Fibroblast of gingiva (primary cell): ENCODE results near the gene MGMT.

Experiments used
- DNase-seq: peaks from one replicate; pipeline ENCODE4 v3.0.0-alpha.2; 2011; ENCODE audit warnings: low read depth

MGMT gene

GRCh38 chr10:129709627-129710509, 242.8 kb downstream of the MGMT start:
- DNase-seq = no peak

- no peak for DNase-seq
These were observed 243.4 kb downstream of the MGMT start for GRCh38 chr10:129710510-129710847.

GRCh38 chr10:129711291-129711690, 244.2 kb downstream of the MGMT start:
- DNase-seq = no peak

GRCh38 chr10:129712000-129712399, 245.0 kb downstream of the MGMT start:
- DNase-seq = no peak

GRCh38 chr10:129713659-129714265, 246.7 kb downstream of the MGMT start:
- no peak for DNase-seq

GRCh38 chr10:129715805-129716204, 248.8 kb downstream of the MGMT start:
- no peak for DNase-seq

- no peak for DNase-seq
These were observed 249.2 kb downstream of the MGMT start for GRCh38 chr10:129716211-129716681.

- no peak for DNase-seq
These were observed 249.8 kb downstream of the MGMT start for GRCh38 chr10:129716881-129717280.

GRCh38 chr10:129717816-129718547, 250.9 kb downstream of the MGMT start:
- no peak for DNase-seq

GRCh38 chr10:129718548-129719414, 251.7 kb downstream of the MGMT start:
- DNase-seq = no peak

- DNase-seq = no peak
These were observed 252.3 kb downstream of the MGMT start for GRCh38 chr10:129719415-129719739.

- no peak for DNase-seq
These were observed 253.0 kb downstream of the MGMT start for GRCh38 chr10:129719889-129720590.

- no peak for DNase-seq
These were observed 258.0 kb downstream of the MGMT start for GRCh38 chr10:129725011-129725410.

- no peak for DNase-seq
These were observed 258.4 kb downstream of the MGMT start for GRCh38 chr10:129725482-129725881.

- no peak for DNase-seq
These were observed 259.0 kb downstream of the MGMT start for GRCh38 chr10:129725890-129726631.

GRCh38 chr10:129727071-129727470, 260.0 kb downstream of the MGMT start:
- DNase-seq = no peak

- DNase-seq = no peak
These were observed 260.5 kb downstream of the MGMT start for GRCh38 chr10:129727495-129727894.

GRCh38 chr10:129728246-129728820, 261.3 kb downstream of the MGMT start:
- no peak for DNase-seq

GRCh38 chr10:129728905-129729795, 262.1 kb downstream of the MGMT start:
- DNase-seq = no peak
